Astrocyte of the cerebellum (primary cell): Measurements from ENCODE around the gene HECW1.

Experiments used
- DNase-seq: peaks from one replicate; pipeline ENCODE4 v3.0.0-alpha.2; 2011; ENCODE audit warnings: low read depth
- H3K4me3 ChIP-seq: 2 replicates; pipeline ENCODE4 v1.5.1; 2011; ENCODE audit warnings: mild to moderate bottlenecking, low read depth, low read length, moderate library complexity
- CTCF ChIP-seq: IDR thresholded peaks from 2 replicates; pipeline ENCODE4 v1.5.1; 2012; ENCODE audit warnings: low read length, low read depth, moderate library complexity, mild to moderate bottlenecking; ENCODE audit errors: missing control alignments
- in situ Hi-C: cut with HindIII; loops from 2 replicates; pipeline ENCODE4 v1.10.0; 2017; ENCODE audit warnings: low sequenced_read_pairs

HECW1 gene

GRCh38 chr7:43542716-43543115, 430.3 kb downstream of the HECW1 start:
- DNase-seq: no peak
- in situ Hi-C loops: no loop called here
- TF ChIP-seq CTCF: no peak
- H3K4me3 ChIP-seq: no peak overlapping the region

GRCh38 chr7:43546231-43546630, 433.8 kb downstream of the HECW1 start:
- DNase-seq: no peak
- no peak for TF ChIP-seq CTCF
- no peak overlapping the region for H3K4me3 ChIP-seq
- in situ Hi-C loops: no loop called here

GRCh38 chr7:43550427-43550826, 438.0 kb downstream of the HECW1 start:
- no peak overlapping the region for H3K4me3 ChIP-seq
- TF ChIP-seq CTCF: no peak
- in situ Hi-C loops: no loop called here
- no peak for DNase-seq

- H3K4me3 ChIP-seq: no peak overlapping the region
- TF ChIP-seq CTCF: no peak
- in situ Hi-C loops: no loop called here
- DNase-seq: no peak
Observed at GRCh38 chr7:43552122-43552521, 439.7 kb downstream of the HECW1 start.

GRCh38 chr7:43553999-43554398, 441.6 kb downstream of the HECW1 start:
- TF ChIP-seq CTCF: no peak
- no peak for DNase-seq
- H3K4me3 ChIP-seq: no peak overlapping the region
- in situ Hi-C loops: no loop called here

- H3K4me3 ChIP-seq: no peak overlapping the region
- in situ Hi-C loops: no loop called here
- no peak for TF ChIP-seq CTCF
- no peak for DNase-seq
Observed at GRCh38 chr7:43554423-43554822, 442.0 kb downstream of the HECW1 start.
